ENCODE results near the gene LRRC42. TPM values are rescaled to one million over a fixed set of nuclear protein-coding genes. Genes with fewer than 3 reads are reported as not detected.
"Not testable (repeated sequence)": the region's sequence is repeated elsewhere in the genome, so short reads cannot be mapped to it uniquely, and the experiment has no call there.

The LRRC42 gene
- total RNA-seq, 1 experiment from 2014 or later, result 49.3 TPM

GRCh38 chr1:53967409-53968124 is 21.4 kb downstream of the LRRC42 start:
- DNase-seq (ENCODE audit: low read depth), result no peak

- no peak for DNase-seq (ENCODE audit: low read depth)
Measured at GRCh38 chr1:53968125-53968513, 22.0 kb downstream of the LRRC42 start.

GRCh38 chr1:53969323-53969722 is 23.2 kb downstream of the LRRC42 start:
- not testable (repeated sequence) for DNase-seq (ENCODE audit: low read depth)

- DNase-seq (ENCODE audit: low read depth), result no peak
Measured at GRCh38 chr1:53971718-53972117, 25.6 kb downstream of the LRRC42 start.

GRCh38 chr1:53975861-53976260 is 29.7 kb downstream of the LRRC42 start:
- DNase-seq (ENCODE audit: low read depth), result no peak

GRCh38 chr1:53979712-53980450 is 33.7 kb downstream of the LRRC42 start:
- peak; percentile 19 for DNase-seq (ENCODE audit: low read depth)

- no peak for DNase-seq (ENCODE audit: low read depth)
Measured at GRCh38 chr1:53981220-53981619, 35.1 kb downstream of the LRRC42 start.

GRCh38 chr1:53982034-53982762 is 36.0 kb downstream of the LRRC42 start:
- peak; percentile 62 for DNase-seq (ENCODE audit: low read depth)

- no peak for DNase-seq (ENCODE audit: low read depth)
Measured at GRCh38 chr1:53982763-53983104, 36.6 kb downstream of the LRRC42 start.

GRCh38 chr1:53984726-53985125 is 38.6 kb downstream of the LRRC42 start:
- no peak for DNase-seq (ENCODE audit: low read depth)

- no peak for DNase-seq (ENCODE audit: low read depth)
Measured at GRCh38 chr1:53986458-53986857, 40.3 kb downstream of the LRRC42 start.

- peak; percentile 13 for DNase-seq (ENCODE audit: low read depth)
Measured at GRCh38 chr1:53987880-53988279, 41.7 kb downstream of the LRRC42 start.

GRCh38 chr1:53992085-53992874 is 46.1 kb downstream of the LRRC42 start:
- no peak for DNase-seq (ENCODE audit: low read depth)

- not testable (repeated sequence) for DNase-seq (ENCODE audit: low read depth)
Measured at GRCh38 chr1:53994516-53994915, 48.4 kb downstream of the LRRC42 start.

- DNase-seq (ENCODE audit: low read depth), result no peak
Measured at GRCh38 chr1:53995683-53996082, 49.5 kb downstream of the LRRC42 start.

GRCh38 chr1:53998223-53998622 is 52.1 kb downstream of the LRRC42 start:
- no peak for DNase-seq (ENCODE audit: low read depth)

- DNase-seq (ENCODE audit: low read depth), result no peak
Measured at GRCh38 chr1:53999920-54000319, 53.8 kb downstream of the LRRC42 start.

- DNase-seq (ENCODE audit: low read depth), result no peak
Measured at GRCh38 chr1:54001591-54001990, 55.4 kb downstream of the LRRC42 start.

- no peak for DNase-seq (ENCODE audit: low read depth)
Measured at GRCh38 chr1:54002544-54003248, 56.5 kb downstream of the LRRC42 start.

- no peak for DNase-seq (ENCODE audit: low read depth)
Measured at GRCh38 chr1:54003249-54003646, 57.1 kb downstream of the LRRC42 start.
